AG04450 (cell line): Measurements from ENCODE around the gene CHPT1. TPM values are rescaled to one million over a fixed set of nuclear protein-coding genes. Genes with fewer than 3 reads are reported as not detected.

Experiments used
- CTCF ChIA-PET: fragments of 300-600, 350-600 bp; formaldehyde crosslinking; extraction: SDS; loops from one replicate; lab custom pipeline; 2022; ENCODE audit warnings: antibody characterized with exemption, inconsistent platforms; lab: Charles Lee
- POLR2A ChIA-PET: fragments of 350-600 bp; formaldehyde crosslinking; extraction: SDS; loops from one replicate; lab custom pipeline; 2021; ENCODE audit warnings: antibody characterized with exemption, inconsistent platforms; lab: Yijun Ruan, JAX
- DNase-seq: peaks from one replicate; pipeline ENCODE4 v3.0.0-alpha.2; 2011; ENCODE audit warnings: low read depth, low spot score
- H3K27ac ChIP-seq: one replicate; pipeline ENCODE4 v1.5.1; 2012; ENCODE audit warnings: low read depth, low read length, control low read depth
- H3K27me3 ChIP-seq: one replicate; pipeline ENCODE4 v1.6.0; 2012; ENCODE audit warnings: low read length; ENCODE audit not compliant: control insufficient read depth, insufficient read depth
- H3K4me3 ChIP-seq: 2 replicates; pipeline ENCODE4 v1.5.1; 2011; ENCODE audit warnings: mild to moderate bottlenecking, low read depth, low read length, control low read depth
- H3K9me3 ChIP-seq: 2 replicates; pipeline ENCODE4 v1.5.1; 2012; ENCODE audit warnings: low read length; ENCODE audit not compliant: control insufficient read depth, insufficient read depth
- CTCF ChIP-seq: IDR thresholded peaks from 2 replicates; pipeline ENCODE4 v1.5.1; 2011; ENCODE audit warnings: low read depth, low read length, control low read depth, inconsistent platforms
- polyA plus RNA-seq: library from polyadenylated mRNA; depleted of rRNA; stranded (reverse); fragments of >200 nt; gene quantifications from 2 replicates; pipeline ENCODE4 v1.2.3, GENCODE V29; 2011

Gene CHPT1
- polyA plus RNA-seq, 1 experiment, result 26.9 TPM

GRCh38 chr12:101694986-101695385, 2.5 kb upstream of the CHPT1 start:
- no peak for TF ChIP-seq CTCF
- Histone ChIP-seq H3K4me3 (no peak overlapping the region), H3K27ac (no peak overlapping the region), H3K27me3 (no peaks in the 10 kb centered on the region), H3K9me3 (peaks cover 10% of the 10 kb centered on the region)
- ChIA-PET CTCF (no interaction called here), POLR2A (no interaction called here)
- no peak for DNase-seq

DNA sequence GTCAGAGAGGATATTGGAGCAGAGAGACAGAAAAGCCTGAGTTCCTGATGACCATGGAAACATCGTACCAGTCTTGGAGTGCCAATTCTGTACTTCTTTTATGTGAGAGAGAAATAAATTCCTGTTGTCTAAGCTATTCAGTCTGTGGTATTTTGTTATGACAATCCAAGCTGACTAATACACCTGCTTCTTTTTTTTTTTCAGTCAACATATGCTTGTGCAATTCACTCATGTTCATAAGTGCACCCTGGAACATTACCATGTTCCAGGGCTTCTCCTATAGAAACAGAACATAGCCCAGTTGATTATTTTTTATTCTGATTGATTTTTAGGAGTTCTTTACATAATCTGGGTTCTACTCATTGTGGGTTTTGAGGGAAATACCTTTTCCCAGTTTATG, 1.7 kb upstream of the CHPT1 start:
- no peak overlapping the region for H3K4me3 ChIP-seq
- DNase-seq, result no peak
- CTCF ChIA-PET, result no interaction called here

GRCh38 chr12:101696251-101697196, 916 bp upstream of the CHPT1 start:
- H3K27ac ChIP-seq, result peak overlapping the region; percentile 21
- POLR2A ChIA-PET, result interaction anchor here (0.5 to 0.6 kb wide), 2 partner anchors 224 to 290 kb away, joined by 3 read pairs; no protein-coding TSS in a partner anchor
- H3K9me3 ChIP-seq, result peaks cover 10% of the 10 kb centered on the region
- peak overlapping the region; percentile 91 for H3K4me3 ChIP-seq
- no peaks in the 10 kb centered on the region for H3K27me3 ChIP-seq
- CTCF ChIA-PET, result no interaction called here
- DNase-seq, result no peak
- TF ChIP-seq CTCF, result no peak

More for the DNA sequence above, 1.7 kb upstream of the CHPT1 start:
- TF ChIP-seq CTCF, result no peak
- no peaks in the 10 kb centered on the region for H3K27me3 ChIP-seq
- H3K9me3 ChIP-seq, result peaks cover 10% of the 10 kb centered on the region
- H3K27ac ChIP-seq, result no peak overlapping the region
- POLR2A ChIA-PET, result no interaction called here

DNA sequence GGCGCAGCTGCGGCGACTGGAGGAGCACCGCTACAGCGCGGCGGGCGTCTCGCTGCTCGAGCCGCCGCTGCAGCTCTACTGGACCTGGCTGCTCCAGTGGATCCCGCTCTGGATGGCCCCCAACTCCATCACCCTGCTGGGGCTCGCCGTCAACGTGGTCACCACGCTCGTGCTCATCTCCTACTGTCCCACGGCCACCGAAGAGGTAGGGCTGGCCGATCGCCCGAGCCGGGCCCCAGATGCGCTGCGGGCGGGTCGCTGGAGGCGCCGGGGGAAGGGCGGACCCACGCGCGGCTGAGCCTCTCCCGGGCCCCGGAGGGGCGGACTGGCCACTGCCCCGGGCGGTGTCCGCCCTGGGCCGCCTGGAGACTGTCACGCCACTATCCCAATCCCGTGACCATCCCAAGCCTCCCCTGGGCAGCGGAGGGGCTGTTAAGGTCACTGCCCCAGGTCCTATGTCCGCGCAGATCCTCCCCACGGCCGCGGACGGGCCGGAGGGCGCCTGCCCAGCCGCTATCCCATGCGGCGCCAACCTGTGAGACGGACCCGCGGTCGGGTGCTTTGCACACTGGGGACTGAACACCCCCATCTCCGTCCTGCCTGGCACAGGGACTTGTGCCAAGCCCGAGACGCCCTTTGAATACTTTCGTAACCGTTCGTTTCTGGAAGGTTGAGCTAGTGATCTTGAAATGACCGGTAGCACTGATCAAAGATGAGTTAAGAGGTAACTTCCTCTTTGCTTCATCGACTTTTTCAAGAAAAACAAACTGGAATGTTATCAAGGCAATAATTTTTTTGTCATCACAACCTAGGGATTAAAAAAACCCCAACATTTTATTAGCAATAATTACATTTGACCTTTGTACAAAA, 725 bp downstream of the CHPT1 start:
- Histone ChIP-seq H3K27ac (peak overlapping the region; percentile 73), H3K4me3 (peak overlapping the region; percentile 91), H3K27me3 (no peaks in the 10 kb centered on the region), H3K9me3 (peaks cover 10% of the 10 kb centered on the region)
- no peak for DNase-seq
- ChIA-PET POLR2A (no interaction called here), CTCF (interaction anchor here (0.6 to 1.4 kb wide), 11 partner anchors 10 to 856 kb away, joined by 3 to 9 read pairs (median 3); no protein-coding TSS in a partner anchor)
- no peak for TF ChIP-seq CTCF
